GM19240 (cell line): ENCODE results near the gene HIVEP2.

ENCODE experiments used
- DNase-seq: peaks from one replicate; pipeline ENCODE4 v3.0.0; 2011; ENCODE audit warnings: low spot score; ENCODE audit not compliant: insufficient read length

Gene HIVEP2

GRCh38 chr6:142893088-142893487, 51.9 kb downstream of the HIVEP2 start:
- DNase-seq: no peak

- DNase-seq: no peak
Measured at GRCh38 chr6:142892254-142893021, 52.5 kb downstream of the HIVEP2 start.

GRCh38 chr6:142891454-142891853, 53.5 kb downstream of the HIVEP2 start:
- DNase-seq: no peak

- DNase-seq: no peak
Measured at GRCh38 chr6:142888456-142888855, 56.5 kb downstream of the HIVEP2 start.

GRCh38 chr6:142887517-142887916, 57.5 kb downstream of the HIVEP2 start:
- no peak for DNase-seq

- no peak for DNase-seq
Measured at GRCh38 chr6:142886431-142887170, 58.4 kb downstream of the HIVEP2 start.

- DNase-seq: no peak
Measured at GRCh38 chr6:142885182-142885867, 59.7 kb downstream of the HIVEP2 start.

- DNase-seq: no peak
Measured at GRCh38 chr6:142884214-142885035, 60.6 kb downstream of the HIVEP2 start.

GRCh38 chr6:142883011-142883410, 62.0 kb downstream of the HIVEP2 start:
- DNase-seq: no peak

GRCh38 chr6:142881761-142882160, 63.2 kb downstream of the HIVEP2 start:
- no peak for DNase-seq

GRCh38 chr6:142881290-142881689, 63.7 kb downstream of the HIVEP2 start:
- no peak for DNase-seq

GRCh38 chr6:142880201-142880600, 64.8 kb downstream of the HIVEP2 start:
- no peak for DNase-seq

- no peak for DNase-seq
Measured at GRCh38 chr6:142879527-142879926, 65.4 kb downstream of the HIVEP2 start.

GRCh38 chr6:142879076-142879475, 65.9 kb downstream of the HIVEP2 start:
- no peak for DNase-seq

GRCh38 chr6:142878407-142878806, 66.6 kb downstream of the HIVEP2 start:
- no peak for DNase-seq

- no peak for DNase-seq
Measured at GRCh38 chr6:142874676-142875075, 70.3 kb downstream of the HIVEP2 start.

GRCh38 chr6:142872376-142872775, 72.6 kb downstream of the HIVEP2 start:
- DNase-seq: no peak

- no peak for DNase-seq
Measured at GRCh38 chr6:142871910-142872331, 73.1 kb downstream of the HIVEP2 start.

GRCh38 chr6:142870787-142871415, 74.1 kb downstream of the HIVEP2 start:
- no peak for DNase-seq

GRCh38 chr6:142868917-142869316, 76.1 kb downstream of the HIVEP2 start:
- no peak for DNase-seq
